Skeletal muscle cell (primary cell): ENCODE results near the gene ARMH4.

Source experiments
- DNase-seq: peaks from one replicate; pipeline ENCODE4 v3.0.0-alpha.2; 2010; ENCODE audit warnings: low read depth
- H3K4me3 ChIP-seq: 2 replicates; pipeline ENCODE4 v1.5.1; 2011; ENCODE audit warnings: low read depth, mild to moderate bottlenecking, control low read depth, low read length, moderate library complexity

ARMH4 gene

DNA sequence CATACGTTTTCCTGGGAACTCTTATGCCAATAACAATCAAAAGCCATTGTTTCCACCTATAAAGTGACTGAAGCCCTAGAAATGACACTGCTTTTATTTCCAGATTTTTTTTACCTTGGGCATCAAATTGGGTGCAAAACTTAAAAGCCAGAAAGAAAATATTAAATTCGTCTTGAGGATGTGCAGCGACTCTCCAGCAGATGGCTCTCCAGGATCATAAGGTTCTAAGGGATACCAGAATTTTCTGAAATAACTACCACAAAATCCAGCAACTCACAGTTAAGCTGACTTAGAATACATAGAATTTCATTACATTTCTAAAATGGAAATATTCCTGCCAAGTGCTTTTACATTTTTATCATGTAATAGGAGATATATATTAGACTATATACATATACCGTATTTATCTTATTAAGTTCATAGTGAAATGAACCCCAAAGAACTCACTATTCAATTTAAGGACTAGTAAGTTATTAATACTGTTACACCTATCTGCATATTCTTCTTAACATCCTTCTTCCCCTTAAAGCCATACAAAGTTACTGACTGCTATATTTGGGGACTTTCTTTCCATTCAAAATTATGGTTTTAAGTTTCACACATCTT lies 44.0 kb downstream of the ARMH4 start:
- DNase-seq = no peak
- H3K4me3 ChIP-seq = no peak overlapping the region

DNA sequence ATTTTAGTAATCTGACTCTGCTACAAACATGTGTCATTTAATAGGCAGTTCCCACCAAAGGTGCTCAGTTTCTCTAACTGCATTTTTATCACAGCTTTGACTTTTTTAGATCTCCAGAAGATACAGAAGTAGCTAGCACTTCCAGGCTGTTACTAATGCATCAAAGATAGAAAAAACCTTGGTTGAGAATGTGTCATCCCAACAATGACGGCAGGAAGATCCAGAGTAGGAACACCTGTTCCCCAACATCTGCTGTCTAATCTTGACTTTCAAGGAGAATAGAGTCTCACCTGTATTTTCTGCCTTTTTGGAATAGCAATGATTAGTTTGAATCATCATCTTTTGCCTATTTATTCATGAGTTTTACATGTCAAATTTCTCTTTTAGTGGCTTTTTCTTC lies 45.0 kb downstream of the ARMH4 start:
- DNase-seq = no peak
- no peak overlapping the region for H3K4me3 ChIP-seq

DNA sequence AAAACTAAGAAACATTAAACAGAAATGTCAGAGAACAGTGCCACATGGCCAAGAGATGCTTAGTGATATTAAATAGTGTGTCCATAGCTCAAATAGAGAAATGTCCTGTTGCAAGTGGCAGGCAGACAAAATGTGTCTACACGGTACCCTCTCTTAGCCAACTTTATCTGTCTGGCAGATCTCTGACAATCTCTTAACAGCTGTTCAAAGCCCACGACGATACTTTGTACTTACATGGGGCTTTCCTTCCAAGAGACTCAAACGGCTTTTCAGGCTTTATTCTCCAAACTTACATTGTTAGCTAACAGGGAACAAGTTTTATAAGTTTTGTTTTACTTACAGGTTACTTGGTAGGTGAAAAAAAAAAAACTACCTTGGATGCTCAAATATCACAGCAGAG lies 45.6 kb downstream of the ARMH4 start:
- no peak overlapping the region for H3K4me3 ChIP-seq
- no peak for DNase-seq

DNA sequence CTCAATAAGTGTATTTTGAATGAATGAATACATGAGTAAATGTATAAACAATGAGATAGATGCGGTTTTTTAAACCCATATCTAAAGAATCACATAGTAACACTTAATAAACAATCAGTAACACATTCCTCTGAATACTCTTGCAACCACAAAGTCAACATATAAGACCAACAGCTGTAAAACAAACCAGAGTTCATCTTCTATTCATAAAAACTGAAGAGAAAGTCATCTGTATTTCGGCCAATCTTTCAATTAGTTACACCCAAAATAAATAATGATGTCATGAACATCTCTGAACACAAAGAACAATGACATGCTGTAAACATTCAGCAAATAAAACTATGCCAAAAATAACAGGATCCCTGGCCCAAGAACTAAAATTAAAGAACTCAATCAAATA lies 47.2 kb downstream of the ARMH4 start:
- DNase-seq = peak; percentile 48
- H3K4me3 ChIP-seq = no peak overlapping the region

DNA sequence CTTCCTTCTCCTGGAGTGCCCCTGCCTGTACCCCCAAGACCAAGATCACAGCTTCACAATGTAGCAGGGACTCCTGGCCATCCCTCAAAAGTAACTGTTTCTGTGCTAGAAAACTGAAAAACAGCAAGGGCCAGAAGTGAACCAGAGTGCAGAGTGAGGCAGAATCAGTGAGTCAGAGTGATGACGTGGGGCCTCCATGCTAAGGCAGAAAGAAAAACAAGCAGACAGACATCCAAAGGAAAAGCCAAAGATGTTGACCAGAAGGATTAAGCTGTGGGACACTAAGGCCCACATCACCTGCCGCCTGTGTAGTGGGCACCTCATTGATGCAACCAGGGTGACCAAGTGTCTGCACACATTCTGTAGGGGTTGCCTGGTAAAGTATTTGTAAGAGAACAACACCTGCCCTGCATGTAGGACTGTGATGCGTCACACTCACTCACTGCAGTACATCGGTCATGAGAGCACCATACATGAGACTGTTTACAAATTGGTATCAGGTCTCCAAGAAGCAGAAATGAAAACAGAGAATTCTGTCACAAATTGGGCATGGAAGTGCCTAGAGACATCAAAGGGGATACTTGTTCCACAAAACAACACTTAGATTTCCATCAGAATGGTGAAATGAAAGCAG lies 51.2 kb downstream of the ARMH4 start:
- DNase-seq = peak; percentile 26
- no peak overlapping the region for H3K4me3 ChIP-seq

DNA sequence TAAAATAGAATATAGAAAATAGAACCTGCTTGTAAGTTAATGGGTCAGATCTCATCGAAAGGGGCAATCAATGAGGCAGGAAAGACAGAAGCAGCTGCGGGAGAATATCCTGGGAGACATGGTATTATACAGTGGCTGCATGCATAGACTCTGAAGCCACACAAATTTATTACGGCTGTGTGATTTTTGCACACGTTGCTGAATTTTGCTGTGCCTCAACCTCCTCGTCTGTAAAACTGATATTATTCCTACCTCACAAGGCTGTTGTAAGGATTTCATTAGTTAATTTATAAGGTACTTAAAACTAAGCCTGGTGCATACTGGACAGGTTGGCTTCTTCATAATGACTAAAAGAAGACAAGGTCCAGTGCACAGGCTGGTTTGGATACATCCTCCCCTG lies 52.3 kb downstream of the ARMH4 start:
- no peak for DNase-seq
- H3K4me3 ChIP-seq = no peak overlapping the region

DNA sequence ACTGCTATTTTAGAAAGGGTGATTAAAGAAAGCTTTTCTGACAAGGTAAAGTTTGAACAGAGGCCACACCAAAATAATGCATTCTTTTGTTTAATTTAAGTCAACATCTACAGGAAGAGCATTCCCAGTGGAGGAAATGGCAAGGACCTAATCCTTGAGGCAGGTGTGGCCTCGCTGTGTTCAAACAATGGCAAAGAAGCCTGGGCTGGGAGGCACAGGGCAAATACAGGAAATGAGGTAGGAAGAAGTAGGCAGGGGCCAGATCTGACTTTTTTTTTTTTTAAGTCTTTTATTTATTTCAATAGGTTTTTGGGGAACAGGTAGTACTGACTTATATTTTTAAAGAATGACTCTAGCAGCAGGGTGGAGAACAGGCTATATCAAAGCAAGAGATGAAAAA lies 53.5 kb downstream of the ARMH4 start:
- no peak overlapping the region for H3K4me3 ChIP-seq
- no peak for DNase-seq

DNA sequence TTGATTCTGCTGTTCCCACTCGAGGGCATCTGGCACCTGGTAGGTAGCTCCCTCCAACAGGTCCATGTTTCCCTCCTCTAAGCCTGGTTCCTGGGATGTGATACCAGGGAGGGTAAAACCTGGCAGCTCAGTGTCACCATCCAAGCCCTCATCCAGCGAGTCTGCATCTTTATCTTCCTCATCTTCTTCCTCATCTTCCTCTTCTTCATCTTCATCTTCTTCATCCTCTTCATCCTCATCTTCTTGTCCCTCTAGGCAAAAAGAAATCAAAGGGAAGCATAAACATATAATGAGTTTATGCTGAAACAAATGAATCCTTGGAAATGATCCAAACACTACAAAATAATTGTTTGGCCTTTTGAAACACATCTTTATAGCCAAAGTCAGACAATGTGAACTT lies 55.3 kb downstream of the ARMH4 start:
- DNase-seq = no peak
- H3K4me3 ChIP-seq = no peak overlapping the region

DNA sequence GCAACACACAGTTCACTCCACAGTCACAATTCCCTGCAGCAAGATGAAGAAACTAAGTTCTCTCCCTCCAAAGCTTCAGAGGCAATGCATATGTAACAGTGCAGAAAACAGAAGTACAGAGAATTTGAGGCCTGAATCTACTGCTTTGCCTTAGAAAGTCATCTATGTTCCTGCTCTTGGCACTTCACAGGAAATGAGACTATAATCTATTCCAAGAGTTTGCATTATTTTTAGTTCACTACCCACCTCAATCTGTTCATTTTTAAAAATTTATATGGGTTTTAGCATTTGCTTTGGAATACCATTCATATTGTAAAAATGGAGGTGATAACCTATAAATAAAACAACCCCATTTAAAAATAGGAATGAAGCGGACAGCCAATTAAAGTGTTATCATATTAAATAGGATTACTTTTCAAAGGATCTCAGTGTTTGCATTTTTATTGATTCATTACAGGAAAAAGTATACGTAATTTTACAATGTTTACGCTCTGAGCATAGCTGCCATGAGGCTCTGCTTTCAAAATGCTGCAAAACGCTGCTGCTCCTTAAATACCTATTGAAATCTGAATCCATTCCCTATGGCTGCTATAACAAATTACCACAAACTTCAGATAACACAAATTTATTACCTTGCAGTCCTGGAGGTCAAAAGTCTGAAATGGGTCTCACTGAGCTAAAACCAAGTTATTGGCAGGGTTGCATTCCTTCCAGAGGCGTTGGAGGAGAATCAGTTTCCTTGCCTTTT lies 60.0 kb downstream of the ARMH4 start:
- no peak overlapping the region for H3K4me3 ChIP-seq
- no peak for DNase-seq

DNA sequence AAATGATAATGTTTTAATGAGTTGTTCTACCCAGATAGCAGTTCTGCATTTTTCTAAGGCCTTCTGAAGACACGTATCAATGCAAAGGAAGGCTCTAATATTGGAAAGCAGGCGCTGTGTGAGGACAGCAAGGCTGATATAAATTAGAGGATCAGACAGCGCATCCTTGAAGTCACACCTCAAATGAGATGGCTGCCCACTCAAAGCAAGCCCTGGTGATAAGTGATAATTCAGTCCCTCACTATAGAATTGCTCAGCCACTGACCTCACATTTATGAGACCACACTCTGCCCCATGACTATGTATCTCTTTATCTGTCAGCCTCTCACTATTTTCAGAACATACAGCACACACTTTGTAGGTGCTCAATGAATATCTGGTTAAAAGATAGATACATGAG lies 62.4 kb downstream of the ARMH4 start:
- DNase-seq = no peak
- H3K4me3 ChIP-seq = no peak overlapping the region

DNA sequence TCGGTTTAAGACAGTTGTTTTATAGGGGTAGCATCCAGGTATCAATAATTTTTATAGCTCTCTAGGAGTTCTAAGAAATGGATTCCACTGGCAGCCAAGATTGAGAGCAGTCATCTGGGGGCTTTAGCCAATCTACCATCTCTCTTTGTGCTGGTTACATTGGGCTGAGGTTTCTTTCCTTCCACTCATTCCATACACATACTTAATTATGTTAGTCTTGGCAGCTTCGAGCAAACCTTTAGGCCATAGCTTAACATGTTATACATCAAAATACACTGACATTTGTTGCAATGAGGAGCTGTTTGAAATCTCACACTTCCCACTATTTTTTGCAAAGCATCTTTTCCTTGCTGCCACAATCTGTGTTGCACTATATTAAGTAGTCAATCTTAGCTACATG lies 63.1 kb downstream of the ARMH4 start:
- H3K4me3 ChIP-seq = no peak overlapping the region
- peak; percentile 4 for DNase-seq

DNA sequence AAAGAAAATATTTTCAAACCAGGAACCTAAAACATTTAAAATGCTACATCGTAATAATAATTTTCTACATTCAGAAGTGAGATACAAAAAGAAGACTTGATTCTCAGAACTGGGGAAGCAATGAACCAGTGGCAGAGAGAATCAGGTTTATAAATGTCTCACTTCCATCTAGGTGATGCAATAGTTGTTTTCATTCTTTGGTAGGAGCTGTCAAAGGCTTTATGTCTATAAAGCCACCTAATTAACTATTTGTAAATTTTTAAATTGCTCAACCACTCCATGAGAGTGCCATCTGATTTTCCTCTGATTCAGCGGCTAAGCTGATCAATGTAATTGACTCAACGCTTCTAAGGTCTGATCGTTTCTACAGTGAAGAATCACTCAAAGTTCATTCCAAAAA lies 66.1 kb downstream of the ARMH4 start:
- DNase-seq = no peak
- no peak overlapping the region for H3K4me3 ChIP-seq

DNA sequence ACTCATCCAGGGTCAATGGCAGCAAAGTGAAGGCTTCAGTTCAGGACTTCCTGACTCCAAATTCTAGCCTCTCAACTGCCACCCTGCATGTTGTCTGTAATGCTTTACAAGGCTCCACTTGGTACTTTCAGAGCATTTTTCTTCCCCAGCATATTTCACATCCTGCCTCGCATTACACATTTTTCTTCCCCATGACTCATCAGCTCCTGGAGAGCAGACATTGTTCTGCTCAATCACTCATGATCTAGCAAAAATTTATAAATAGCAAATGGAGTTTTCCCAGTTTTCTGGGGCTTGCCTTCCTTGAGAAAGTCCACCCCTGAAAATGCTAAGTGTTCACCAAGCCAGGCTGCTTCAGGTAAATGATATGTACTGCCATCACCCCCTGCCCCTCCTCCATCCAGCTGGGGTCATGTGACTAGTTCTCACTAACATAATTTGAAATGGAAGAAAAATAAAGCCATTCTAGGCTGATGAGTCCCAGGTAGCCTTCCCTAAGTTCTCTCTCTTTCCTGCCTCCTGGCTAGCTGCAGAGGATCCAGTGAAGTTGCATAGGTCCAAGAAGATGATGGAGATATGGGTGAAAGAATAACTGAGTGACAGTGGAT lies 69.4 kb downstream of the ARMH4 start:
- peak; percentile 64 for DNase-seq
- H3K4me3 ChIP-seq = no peak overlapping the region

DNA sequence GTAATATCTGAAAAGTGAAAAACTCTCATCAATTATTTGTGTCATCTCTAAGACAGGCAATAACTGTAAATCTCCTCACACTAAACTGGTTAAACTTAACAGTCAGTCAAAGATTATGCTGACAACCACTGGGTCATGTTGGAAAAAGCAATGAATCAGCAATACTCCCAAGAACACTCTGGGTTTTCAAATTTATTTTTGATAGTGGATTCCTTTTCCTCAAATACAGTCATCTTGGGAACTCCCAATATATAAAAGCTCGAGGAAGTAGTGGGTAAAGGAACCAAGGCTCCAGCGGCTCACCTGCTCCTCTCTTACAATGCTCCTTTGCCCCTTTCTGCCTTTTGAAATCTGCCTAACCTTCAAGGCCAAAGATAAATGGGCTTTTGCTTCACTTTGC lies 70.0 kb downstream of the ARMH4 start:
- no peak overlapping the region for H3K4me3 ChIP-seq
- DNase-seq = no peak

DNA sequence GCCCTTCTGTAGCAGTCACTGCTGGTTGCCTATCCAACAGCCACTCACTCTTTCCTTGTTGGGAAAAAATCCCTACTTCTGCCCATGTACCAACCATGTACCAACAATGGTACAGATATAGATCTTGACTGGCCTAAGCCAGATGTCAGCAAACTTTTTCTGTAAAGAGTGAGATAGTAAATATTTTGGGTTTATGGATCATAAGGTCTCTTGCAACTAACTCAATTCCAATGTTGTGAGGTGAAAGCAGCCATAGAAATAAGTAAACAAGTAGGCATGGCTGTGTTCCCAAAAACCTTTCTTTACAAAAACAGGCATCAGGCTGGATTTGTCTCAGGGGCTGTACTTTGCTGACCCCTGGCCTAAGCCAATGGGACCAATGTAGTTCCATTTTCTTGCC lies 73.5 kb downstream of the ARMH4 start:
- no peak for DNase-seq

DNA sequence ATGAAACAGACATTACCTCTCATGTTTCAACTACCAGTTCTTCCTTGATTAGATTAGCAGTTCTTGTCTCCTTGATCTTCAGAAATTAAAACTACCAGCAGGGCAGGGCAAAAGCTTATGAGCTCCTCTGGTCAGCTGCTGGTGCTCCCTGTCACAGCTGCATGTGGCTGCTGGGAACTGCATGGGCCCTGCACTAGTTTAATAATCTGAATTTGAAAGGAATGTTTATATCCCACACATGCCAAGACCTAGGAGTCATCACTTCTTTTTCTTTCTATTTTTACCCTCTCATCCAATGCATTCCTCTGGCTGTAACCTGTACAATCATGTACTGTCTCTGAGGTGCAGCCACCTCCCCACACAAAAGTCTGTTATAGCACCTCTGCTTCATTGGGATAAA lies 73.9 kb downstream of the ARMH4 start:
- DNase-seq = peak; percentile 27
- H3K4me3 ChIP-seq = no peak overlapping the region

More for the DNA sequence above, 73.5 kb downstream of the ARMH4 start:
- no peak overlapping the region for H3K4me3 ChIP-seq

DNA sequence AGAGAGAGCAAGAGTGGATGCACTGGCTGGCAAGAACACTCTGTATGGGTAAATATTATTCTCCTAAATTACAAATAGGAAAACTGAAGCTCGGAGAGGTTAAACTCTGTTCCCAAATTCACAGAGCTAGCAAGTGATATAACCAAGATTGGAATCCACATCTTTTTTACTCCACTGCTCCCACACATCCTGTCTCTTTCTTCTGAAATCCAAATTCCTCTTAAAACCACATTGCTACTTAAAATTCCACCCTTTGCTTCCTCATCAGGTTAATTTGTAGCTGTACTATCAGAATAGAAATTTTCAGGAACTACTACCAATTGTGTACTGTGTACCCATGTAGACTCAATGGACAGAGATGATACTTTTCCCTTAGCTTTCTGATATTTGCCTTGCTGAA lies 74.4 kb downstream of the ARMH4 start:
- no peak overlapping the region for H3K4me3 ChIP-seq
- DNase-seq = peak; percentile 6

DNA sequence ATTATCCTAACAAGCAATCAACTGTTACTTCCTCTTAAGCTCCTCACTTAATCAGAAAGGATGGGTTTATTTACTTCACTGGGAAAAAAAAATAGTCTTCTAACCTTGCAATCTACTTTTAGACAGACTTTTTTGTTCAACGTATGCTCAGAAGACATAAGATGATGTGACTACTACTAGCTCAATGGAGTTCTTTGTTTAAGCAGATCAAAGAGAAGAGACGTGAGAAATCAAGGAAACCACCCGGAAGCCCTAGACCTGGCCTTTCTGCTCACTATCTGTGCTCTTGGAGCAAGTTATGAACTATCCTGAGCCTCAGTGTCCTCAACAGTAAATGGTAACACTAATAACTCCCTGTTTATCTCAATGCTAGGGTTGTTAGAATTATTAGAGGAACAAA lies 78.5 kb downstream of the ARMH4 start:
- H3K4me3 ChIP-seq = no peak overlapping the region
- no peak for DNase-seq

DNA sequence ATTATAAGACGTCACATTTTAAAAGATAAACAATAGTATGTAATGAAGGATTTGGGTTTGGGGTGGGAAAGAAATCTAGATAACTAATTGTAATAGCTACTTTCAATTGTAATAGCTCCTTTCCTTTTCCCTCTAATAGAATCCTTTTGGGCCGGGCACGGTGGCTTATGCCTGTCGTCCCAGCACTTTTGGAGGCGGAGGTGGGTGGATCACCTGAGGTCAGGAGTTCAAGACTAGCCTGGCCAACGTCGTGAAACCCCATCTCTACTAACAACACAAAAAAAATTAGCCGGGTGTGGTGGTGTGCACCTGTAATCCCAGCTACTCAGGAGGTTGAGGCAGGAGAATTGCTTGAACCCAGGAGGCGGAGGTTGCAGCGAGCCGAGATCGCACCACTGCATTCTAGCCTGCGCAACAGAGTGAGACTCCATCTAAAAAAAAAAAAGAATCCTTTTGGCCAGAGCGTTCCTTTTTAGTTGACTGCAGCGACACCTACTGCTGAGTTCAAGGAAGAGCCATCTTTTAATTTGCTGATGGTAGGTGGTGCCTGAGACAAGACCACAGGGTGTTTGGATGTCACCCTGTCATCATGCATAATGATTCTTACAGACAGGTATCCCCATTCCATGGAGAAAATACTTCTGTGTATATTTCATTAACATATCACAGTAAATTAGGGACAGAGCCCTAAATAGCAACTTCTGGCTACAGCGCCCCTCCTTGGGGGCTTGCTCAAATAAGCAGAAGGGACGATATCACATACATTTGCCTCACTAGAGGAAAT lies 79.5 kb downstream of the ARMH4 start:
- peak; percentile 15 for DNase-seq
- H3K4me3 ChIP-seq = no peak overlapping the region

DNA sequence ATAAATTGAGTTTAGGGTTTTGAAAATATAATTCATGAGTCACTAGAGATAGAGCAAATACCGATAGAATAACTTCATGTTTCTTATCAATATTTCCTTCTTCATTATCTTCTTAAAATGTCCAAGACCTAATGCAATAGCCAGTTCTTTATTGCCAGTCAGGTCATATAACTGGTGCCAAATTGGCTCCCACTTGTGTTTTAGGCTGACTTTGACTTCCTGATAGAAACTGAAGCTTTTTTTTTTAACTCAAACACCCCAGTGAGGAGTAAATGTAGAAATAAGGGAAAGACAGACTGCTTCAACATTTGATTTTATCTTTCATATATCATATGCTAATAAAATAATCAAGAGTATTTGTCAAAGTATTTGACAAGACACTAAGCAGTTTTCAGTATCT lies 80.7 kb downstream of the ARMH4 start:
- DNase-seq = no peak
- no peak overlapping the region for H3K4me3 ChIP-seq
